ENCODE data around the gene CNTNAP5.

CNTNAP5 gene

GRCh38 chr2:124558277-124558905 is 533.3 kb downstream of the CNTNAP5 start:
- no peak for TF ChIP-seq ZNF274 (IDR thresholded peaks at IDR 0.05; ENCODE audit: low read depth, low read length)
- H3K4me3 ChIP-seq (ENCODE audit: low read length) = no peak overlapping the region

GRCh38 chr2:124559236-124559635 is 534.1 kb downstream of the CNTNAP5 start:
- TF ChIP-seq ZNF274 (IDR thresholded peaks at IDR 0.05; ENCODE audit: low read depth, low read length) = no peak

GRCh38 chr2:124560592-124561112 is 535.6 kb downstream of the CNTNAP5 start:
- no peak for TF ChIP-seq ZNF274 (IDR thresholded peaks at IDR 0.05; ENCODE audit: low read depth, low read length)
- no peak overlapping the region for H3K4me3 ChIP-seq (ENCODE audit: low read length)

More at GRCh38 chr2:124559236-124559635, 534.1 kb downstream of the CNTNAP5 start:
- H3K4me3 ChIP-seq (ENCODE audit: low read length) = no peak overlapping the region

- H3K4me3 ChIP-seq (ENCODE audit: low read length) = no peak overlapping the region
- no peak for TF ChIP-seq ZNF274 (IDR thresholded peaks at IDR 0.05; ENCODE audit: low read depth, low read length)
Measured at GRCh38 chr2:124561486-124561885, 536.4 kb downstream of the CNTNAP5 start.

GRCh38 chr2:124563426-124563825 is 538.3 kb downstream of the CNTNAP5 start:
- no peak for TF ChIP-seq ZNF274 (IDR thresholded peaks at IDR 0.05; ENCODE audit: low read depth, low read length)
- no peak overlapping the region for H3K4me3 ChIP-seq (ENCODE audit: low read length)

GRCh38 chr2:124566518-124566970 is 541.5 kb downstream of the CNTNAP5 start:
- H3K4me3 ChIP-seq (ENCODE audit: low read length) = no peak overlapping the region
- no peak for TF ChIP-seq ZNF274 (IDR thresholded peaks at IDR 0.05; ENCODE audit: low read depth, low read length)

GRCh38 chr2:124570872-124571271 is 545.8 kb downstream of the CNTNAP5 start:
- TF ChIP-seq ZNF274 (IDR thresholded peaks at IDR 0.05; ENCODE audit: low read depth, low read length) = no peak
- no peak overlapping the region for H3K4me3 ChIP-seq (ENCODE audit: low read length)

- no peak for TF ChIP-seq ZNF274 (IDR thresholded peaks at IDR 0.05; ENCODE audit: low read depth, low read length)
- no peak overlapping the region for H3K4me3 ChIP-seq (ENCODE audit: low read length)
Measured at GRCh38 chr2:124571836-124572235, 546.7 kb downstream of the CNTNAP5 start.

- no peak for TF ChIP-seq ZNF274 (IDR thresholded peaks at IDR 0.05; ENCODE audit: low read depth, low read length)
- no peak overlapping the region for H3K4me3 ChIP-seq (ENCODE audit: low read length)
Measured at GRCh38 chr2:124572934-124573634, 548.0 kb downstream of the CNTNAP5 start.

GRCh38 chr2:124575497-124575896 is 550.4 kb downstream of the CNTNAP5 start:
- H3K4me3 ChIP-seq (ENCODE audit: low read length) = no peak overlapping the region
- no peak for TF ChIP-seq ZNF274 (IDR thresholded peaks at IDR 0.05; ENCODE audit: low read depth, low read length)

GRCh38 chr2:124580263-124580662 is 555.2 kb downstream of the CNTNAP5 start:
- TF ChIP-seq ZNF274 (IDR thresholded peaks at IDR 0.05; ENCODE audit: low read depth, low read length) = no peak
- no peak overlapping the region for H3K4me3 ChIP-seq (ENCODE audit: low read length)

GRCh38 chr2:124582387-124582786 is 557.3 kb downstream of the CNTNAP5 start:
- no peak for TF ChIP-seq ZNF274 (IDR thresholded peaks at IDR 0.05; ENCODE audit: low read depth, low read length)
- H3K4me3 ChIP-seq (ENCODE audit: low read length) = no peak overlapping the region

GRCh38 chr2:124584615-124585014 is 559.5 kb downstream of the CNTNAP5 start:
- no peak for TF ChIP-seq ZNF274 (IDR thresholded peaks at IDR 0.05; ENCODE audit: low read depth, low read length)
- no peak overlapping the region for H3K4me3 ChIP-seq (ENCODE audit: low read length)

- no peak for TF ChIP-seq ZNF274 (IDR thresholded peaks at IDR 0.05; ENCODE audit: low read depth, low read length)
- H3K4me3 ChIP-seq (ENCODE audit: low read length) = no peak overlapping the region
Measured at GRCh38 chr2:124585277-124585676, 560.2 kb downstream of the CNTNAP5 start.

GRCh38 chr2:124586210-124586609 is 561.1 kb downstream of the CNTNAP5 start:
- H3K4me3 ChIP-seq (ENCODE audit: low read length) = no peak overlapping the region
- no peak for TF ChIP-seq ZNF274 (IDR thresholded peaks at IDR 0.05; ENCODE audit: low read depth, low read length)
